ENCODE measurements around the gene HADHB. TPM values are rescaled to one million over a fixed set of nuclear protein-coding genes. Genes with fewer than 3 reads are reported as not detected.

HADHB gene
- total RNA-seq, 1 experiment from 2014 or later = 41.3 TPM

DNA sequence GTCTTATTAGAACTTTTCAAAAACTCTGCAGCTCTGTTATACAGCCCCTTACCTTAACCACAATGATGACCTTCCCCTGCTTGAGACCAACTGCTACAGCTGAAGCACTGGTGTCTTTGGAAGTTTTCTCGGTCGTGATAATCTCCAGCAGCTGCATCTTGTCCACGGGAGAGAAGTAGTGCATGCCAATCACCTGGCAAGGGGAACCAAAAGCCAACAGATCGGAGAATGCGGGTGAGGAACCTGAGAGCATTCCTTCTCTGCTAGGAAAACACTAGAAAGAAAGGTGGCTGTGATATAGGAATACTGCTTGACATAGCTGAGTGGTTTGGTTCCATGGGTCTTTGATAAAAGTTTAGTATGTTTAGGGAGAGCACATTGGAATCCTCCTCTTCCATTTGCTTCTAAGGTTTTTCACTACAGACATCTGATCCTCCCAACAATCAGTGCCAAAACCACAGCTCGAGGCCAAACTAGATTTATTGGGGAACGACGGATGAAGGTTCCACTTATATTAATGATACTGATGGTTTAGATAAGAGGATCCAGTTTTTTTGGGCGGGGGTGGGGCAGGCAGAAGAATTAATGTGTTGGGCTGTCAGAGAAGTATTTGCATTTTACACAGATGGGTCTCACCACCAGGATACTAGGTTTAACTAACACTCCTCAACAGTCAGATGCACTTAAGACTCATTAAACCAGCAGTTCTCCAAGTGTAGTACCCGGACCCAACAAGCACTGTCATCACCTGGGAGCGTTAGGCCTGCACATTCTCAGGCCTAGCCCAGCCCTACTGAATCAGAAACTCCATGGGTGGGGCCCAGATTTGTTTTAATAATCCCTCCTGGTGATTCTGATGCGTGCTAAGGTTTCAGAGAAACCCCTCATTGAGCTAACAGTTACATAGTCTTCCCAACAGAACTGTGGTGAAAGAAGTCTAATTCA is 49.4 kb upstream of the HADHB start:
- Histone ChIP-seq H3K9ac (ENCODE audit: extremely low read depth, insufficient read length, low read length) (no peak overlapping the region), H3K18ac (ENCODE audit: insufficient read length, low read depth, low read length) (no peak overlapping the region), H2BK20ac (ENCODE audit: low read depth, low read length, poor library complexity, severe bottlenecking) (no peak overlapping the region), H3K23me2 (ENCODE audit: insufficient read length, low read depth, low read length, poor library complexity, severe bottlenecking) (no peaks in the 10 kb centered on the region), H2BK12ac (ENCODE audit: insufficient read length, low read depth, low read length) (no peak overlapping the region), H3K79me2 (ENCODE audit: insufficient read depth, low read length) (no peaks in the 10 kb centered on the region), H4K91ac (ENCODE audit: insufficient read length, low read depth, low read length) (no peak overlapping the region), H3K79me1 (ENCODE audit: insufficient read depth, low read depth, low read length, poor library complexity, severe bottlenecking) (no peaks in the 10 kb centered on the region), H2AFZ (ENCODE audit: low read length) (no peak overlapping the region), H2AK5ac (ENCODE audit: insufficient read length, low read length) (no peak overlapping the region), H4K20me1 (ENCODE audit: control insufficient read depth, insufficient read depth, insufficient read length) (no peaks in the 10 kb centered on the region), H2BK5ac (ENCODE audit: insufficient read length, low read length) (no peak overlapping the region), H4K8ac (replicated peaks; ENCODE audit: insufficient read length, low read depth, low read length) (no peak overlapping the region), H3T11ph (ENCODE audit: low read length) (no peak overlapping the region), H3K4ac (ENCODE audit: low read depth, low read length) (no peak overlapping the region), H3K4me2 (ENCODE audit: insufficient read depth, insufficient read length, low read length) (no peak overlapping the region), H3K27me3 (ENCODE audit: insufficient read depth, low read length) (no peaks in the 10 kb centered on the region), H3K27ac (ENCODE audit: insufficient read length, low read depth, low read length) (no peak overlapping the region), H3K4me1 (ENCODE audit: insufficient read depth, low read length) (no peaks in the 10 kb centered on the region), H3K14ac (ENCODE audit: insufficient read depth, low read length) (no peak overlapping the region), H3K23ac (ENCODE audit: insufficient read length, low read depth, low read length) (no peak overlapping the region), H2BK15ac (ENCODE audit: low read depth, low read length) (no peak overlapping the region), H4K5ac (ENCODE audit: insufficient read length, low read depth, low read length) (no peak overlapping the region), H2BK120ac (ENCODE audit: low read depth, low read length, poor library complexity, severe bottlenecking) (no peak overlapping the region), H3K56ac (ENCODE audit: insufficient read length, low read depth, low read length) (no peak overlapping the region), H3K9me3 (ENCODE audit: control insufficient read depth, low read depth, low read length) (no peaks in the 10 kb centered on the region)
- TF ChIP-seq, protein P1, sequence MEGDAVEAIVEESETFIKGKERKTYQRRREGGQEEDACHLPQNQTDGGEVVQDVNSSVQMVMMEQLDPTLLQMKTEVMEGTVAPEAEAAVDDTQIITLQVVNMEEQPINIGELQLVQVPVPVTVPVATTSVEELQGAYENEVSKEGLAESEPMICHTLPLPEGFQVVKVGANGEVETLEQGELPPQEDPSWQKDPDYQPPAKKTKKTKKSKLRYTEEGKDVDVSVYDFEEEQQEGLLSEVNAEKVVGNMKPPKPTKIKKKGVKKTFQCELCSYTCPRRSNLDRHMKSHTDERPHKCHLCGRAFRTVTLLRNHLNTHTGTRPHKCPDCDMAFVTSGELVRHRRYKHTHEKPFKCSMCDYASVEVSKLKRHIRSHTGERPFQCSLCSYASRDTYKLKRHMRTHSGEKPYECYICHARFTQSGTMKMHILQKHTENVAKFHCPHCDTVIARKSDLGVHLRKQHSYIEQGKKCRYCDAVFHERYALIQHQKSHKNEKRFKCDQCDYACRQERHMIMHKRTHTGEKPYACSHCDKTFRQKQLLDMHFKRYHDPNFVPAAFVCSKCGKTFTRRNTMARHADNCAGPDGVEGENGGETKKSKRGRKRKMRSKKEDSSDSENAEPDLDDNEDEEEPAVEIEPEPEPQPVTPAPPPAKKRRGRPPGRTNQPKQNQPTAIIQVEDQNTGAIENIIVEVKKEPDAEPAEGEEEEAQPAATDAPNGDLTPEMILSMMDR (conservative IDR thresholded peaks at IDR 0.05) = no peak
- H3K27ac Mint-ChIP-seq = no peak overlapping the region
- no peaks in the 10 kb centered on the region for H3K9me3 Mint-ChIP-seq
- no peaks in the 10 kb centered on the region; the same call in 1 of the 2 replicates for H3K27me3 Mint-ChIP-seq (ENCODE audit: low read depth)
- H3K36me3 Mint-ChIP-seq (ENCODE audit: insufficient read depth in 1 of 3, low read depth in 3 of 3) = peaks cover 18 to 87% (median 72%) of the 10 kb centered on the region in 3 experiments; a peak in 6 of 7 replicates
- no peak for DNase-seq
- H3K4me3 Mint-ChIP-seq = no peak overlapping the region
- no CpG with 5 or more reads among the region's 12 CpGs for WGBS (ENCODE audit: extremely low coverage, insufficient read length, low lambda C conversion rate)
- peaks cover 0 to 2% of the 10 kb centered on the region in 2 experiments; a peak in 1 of 4 replicates for H3K4me1 Mint-ChIP-seq

Data from H9 (cell line).